ENCODE data around the gene AUH.

Gene AUH

GRCh38 chr9:91341258-91341746 lies 20.4 kb downstream of the AUH start:
- in situ Hi-C loops (cut with MboI; ENCODE audit: low sequenced_read_pairs) = no loop called here

GRCh38 chr9:91340395-91340967 lies 21.2 kb downstream of the AUH start:
- in situ Hi-C loops (cut with MboI; ENCODE audit: low sequenced_read_pairs) = no loop called here

DNA sequence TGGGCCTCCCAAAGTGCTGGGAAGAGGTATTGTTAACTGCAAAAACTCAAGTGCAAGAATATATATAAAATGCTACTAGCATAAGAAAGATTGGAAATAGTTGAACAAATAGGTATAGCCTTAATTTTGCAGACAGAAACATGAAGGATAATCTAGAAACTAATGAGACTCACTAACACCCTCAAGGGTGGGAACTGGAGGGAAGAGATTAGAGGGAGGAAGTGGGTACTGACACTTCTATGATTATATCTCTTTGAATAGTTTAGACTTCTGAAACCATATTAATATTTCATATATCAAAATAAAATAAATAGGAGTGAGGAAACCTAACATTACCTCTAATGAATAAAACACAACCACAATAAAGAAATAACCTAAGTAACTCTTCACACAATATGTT lies 23.0 kb downstream of the AUH start:
- in situ Hi-C loops (cut with MboI; ENCODE audit: low sequenced_read_pairs) = no loop called here

- in situ Hi-C loops (cut with MboI; ENCODE audit: low sequenced_read_pairs) = no loop called here
Observed at GRCh38 chr9:91336786-91337185, 24.9 kb downstream of the AUH start.

- in situ Hi-C loops (cut with MboI; ENCODE audit: low sequenced_read_pairs) = no loop called here
Observed at GRCh38 chr9:91334053-91334452, 27.7 kb downstream of the AUH start.

GRCh38 chr9:91333551-91333950 lies 28.2 kb downstream of the AUH start:
- in situ Hi-C loops (cut with MboI; ENCODE audit: low sequenced_read_pairs) = no loop called here

DNA sequence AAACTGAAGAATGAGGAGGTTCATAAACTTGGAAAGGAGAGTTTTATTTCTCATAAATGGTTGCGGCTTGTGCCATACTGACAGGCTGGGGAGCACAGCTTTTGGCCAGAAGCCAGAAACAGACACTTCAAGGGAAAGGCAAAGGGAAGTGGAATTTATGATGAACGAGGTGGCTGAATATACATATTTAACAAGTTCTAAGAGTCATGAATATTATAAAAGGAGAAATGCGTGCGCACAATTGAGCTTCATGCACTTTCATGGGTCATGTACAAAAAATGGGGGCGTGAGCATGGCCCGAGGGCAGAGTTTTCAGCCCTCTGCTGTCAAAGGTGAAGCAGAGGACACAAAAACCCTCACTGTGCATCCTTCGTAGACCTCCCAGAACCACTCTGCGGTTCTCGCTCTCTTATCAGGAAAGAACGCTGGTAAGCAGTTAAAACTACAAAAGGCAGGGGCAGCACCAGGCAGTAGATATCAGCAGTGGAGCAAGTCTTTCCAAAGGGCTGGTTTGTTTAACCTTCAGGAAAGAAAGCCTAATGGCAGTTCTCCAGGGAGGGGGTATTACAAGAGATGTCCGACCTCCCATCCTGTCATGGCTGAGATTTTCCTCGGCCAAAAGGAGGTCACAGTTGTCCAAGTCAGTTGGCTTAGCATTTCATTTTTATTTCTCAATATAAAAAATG lies 29.0 kb downstream of the AUH start:
- in situ Hi-C loops (cut with MboI; ENCODE audit: low sequenced_read_pairs) = no loop called here

- in situ Hi-C loops (cut with MboI; ENCODE audit: low sequenced_read_pairs) = no loop called here
Observed at GRCh38 chr9:91331849-91332248, 29.9 kb downstream of the AUH start.

DNA sequence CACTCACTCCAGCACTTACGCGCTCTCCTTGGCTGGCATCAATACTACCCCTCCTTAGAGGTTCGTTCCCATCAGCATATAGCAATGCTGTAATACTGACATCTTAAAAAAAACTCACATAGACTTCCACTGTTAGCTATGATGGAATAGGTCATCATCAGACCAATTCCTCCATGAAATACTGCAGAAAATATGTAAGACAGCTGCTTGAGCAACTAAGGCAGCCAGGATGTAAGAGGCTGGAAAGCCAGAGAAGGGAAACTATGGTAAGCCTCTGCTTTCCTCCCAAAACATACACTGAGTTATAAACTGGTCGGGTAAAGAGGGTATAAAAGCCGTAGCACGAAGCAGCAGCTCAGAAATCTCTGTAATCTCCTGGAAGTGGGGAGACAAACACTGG lies 33.5 kb downstream of the AUH start:
- in situ Hi-C loops (cut with MboI; ENCODE audit: low sequenced_read_pairs) = no loop called here

DNA sequence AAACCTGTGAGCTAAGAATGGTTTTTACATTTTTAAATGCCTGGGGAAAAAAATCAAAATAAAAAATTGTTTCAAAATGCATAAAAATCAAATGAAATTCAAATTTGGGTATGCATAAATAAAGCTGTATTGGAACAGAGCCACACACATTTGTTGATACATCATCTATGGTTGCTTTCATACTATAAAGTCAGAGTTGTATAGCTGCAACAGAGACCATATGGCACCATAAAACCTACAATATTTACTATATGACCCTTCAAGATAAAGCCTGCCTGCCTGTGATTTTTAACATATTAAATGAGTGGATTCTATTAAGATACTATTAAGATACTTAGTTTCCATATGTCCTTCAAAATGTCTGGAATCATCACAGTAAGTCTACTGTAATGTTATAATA lies 40.0 kb downstream of the AUH start:
- in situ Hi-C loops (cut with MboI; ENCODE audit: low sequenced_read_pairs) = no loop called here

GRCh38 chr9:91320299-91320698 lies 41.4 kb downstream of the AUH start:
- in situ Hi-C loops (cut with MboI; ENCODE audit: low sequenced_read_pairs) = no loop called here

DNA sequence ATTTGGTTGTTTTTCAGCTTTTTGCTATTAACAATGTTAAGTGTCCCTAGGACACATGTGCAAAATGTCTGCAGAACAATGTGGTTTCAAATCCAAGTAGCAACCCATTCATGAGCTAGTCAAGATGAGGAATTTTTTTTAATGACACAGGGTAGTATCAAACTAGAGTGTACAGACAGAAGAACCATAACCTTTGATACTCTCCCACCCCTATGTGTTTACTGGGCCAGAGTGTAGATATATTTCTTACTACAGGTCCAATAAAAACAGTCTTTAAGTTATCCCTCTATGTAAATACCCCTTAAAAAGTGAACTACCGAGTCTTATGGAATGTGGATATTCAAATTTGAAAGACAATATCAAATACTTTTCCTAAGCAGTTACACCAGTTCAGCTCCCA lies 45.6 kb downstream of the AUH start:
- in situ Hi-C loops (cut with MboI; ENCODE audit: low sequenced_read_pairs) = no loop called here

- in situ Hi-C loops (cut with MboI; ENCODE audit: low sequenced_read_pairs) = no loop called here
Observed at GRCh38 chr9:91315191-91315590, 46.5 kb downstream of the AUH start.

DNA sequence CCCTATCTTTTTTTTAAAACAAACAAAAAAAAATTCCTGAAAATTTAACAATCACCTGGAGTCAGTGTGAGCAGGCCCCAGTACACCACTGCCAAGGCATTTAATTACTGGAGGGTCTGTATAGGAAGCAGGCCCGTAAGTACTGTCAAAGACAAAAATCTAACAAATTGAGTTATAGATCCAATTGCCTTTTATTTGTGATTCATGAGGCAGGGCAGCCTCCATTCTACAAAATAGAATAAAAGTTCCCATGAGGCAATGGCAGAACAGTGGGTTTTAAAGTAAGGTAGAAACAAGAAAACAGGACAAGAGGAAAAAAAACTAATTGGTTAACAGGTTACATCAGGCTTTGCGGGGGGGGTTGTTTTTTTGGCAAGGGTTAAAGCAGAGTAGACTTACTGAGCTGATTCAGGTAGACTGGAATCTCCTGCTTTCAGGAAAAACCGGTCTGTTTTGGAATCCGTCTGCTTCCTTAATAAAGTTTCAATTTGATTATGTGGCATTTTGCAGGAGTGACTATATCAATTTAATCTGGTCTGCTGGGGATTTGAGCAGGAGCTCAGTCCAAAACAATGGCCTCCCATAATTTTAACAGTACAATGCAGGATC lies 48.9 kb downstream of the AUH start:
- in situ Hi-C loops (cut with MboI; ENCODE audit: low sequenced_read_pairs) = no loop called here

GRCh38 chr9:91310037-91310436 lies 51.7 kb downstream of the AUH start:
- in situ Hi-C loops (cut with MboI; ENCODE audit: low sequenced_read_pairs) = no loop called here

- in situ Hi-C loops (cut with MboI; ENCODE audit: low sequenced_read_pairs) = no loop called here
Observed at GRCh38 chr9:91308191-91308590, 53.5 kb downstream of the AUH start.

DNA sequence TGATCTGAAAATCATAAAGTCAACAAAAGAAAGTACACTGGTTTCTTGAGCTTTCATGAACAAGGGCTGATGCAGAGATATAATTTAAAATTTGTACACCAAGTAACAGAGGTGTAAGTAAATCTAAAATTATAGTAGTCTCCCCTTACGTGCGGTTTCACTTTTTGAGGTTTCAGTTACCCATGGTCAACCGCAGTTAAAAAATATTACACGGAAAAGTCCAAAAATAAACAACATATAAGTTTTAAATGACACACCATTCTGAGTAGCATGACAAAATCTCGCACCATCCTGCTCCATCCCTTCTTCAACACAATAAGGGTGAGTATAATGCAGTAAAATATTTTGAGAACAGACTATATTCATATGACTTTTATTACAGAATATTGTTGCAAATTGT lies 54.4 kb downstream of the AUH start:
- in situ Hi-C loops (cut with MboI; ENCODE audit: low sequenced_read_pairs) = no loop called here

DNA sequence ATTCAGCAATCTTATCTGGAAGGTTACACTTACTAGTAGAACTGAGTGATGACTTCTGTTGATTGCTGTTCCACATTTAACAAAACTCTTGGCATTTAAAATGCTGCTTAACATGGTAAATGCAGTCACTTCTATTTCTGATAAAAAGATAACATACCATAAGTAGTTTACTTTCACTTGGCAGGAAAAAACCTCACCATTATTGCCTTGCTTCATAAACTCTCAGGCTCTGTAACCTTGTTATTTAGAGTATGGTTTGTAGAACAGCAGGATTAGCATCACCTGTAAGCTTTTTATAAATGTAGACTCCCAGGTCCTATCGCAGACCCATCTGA lies 55.5 kb downstream of the AUH start:
- in situ Hi-C loops (cut with MboI; ENCODE audit: low sequenced_read_pairs) = no loop called here

- in situ Hi-C loops (cut with MboI; ENCODE audit: low sequenced_read_pairs) = no loop called here
Observed at GRCh38 chr9:91305596-91306295, 56.0 kb downstream of the AUH start.

GRCh38 chr9:91303741-91304415 lies 57.8 kb downstream of the AUH start:
- in situ Hi-C loops (cut with MboI; ENCODE audit: low sequenced_read_pairs) = no loop called here

DNA sequence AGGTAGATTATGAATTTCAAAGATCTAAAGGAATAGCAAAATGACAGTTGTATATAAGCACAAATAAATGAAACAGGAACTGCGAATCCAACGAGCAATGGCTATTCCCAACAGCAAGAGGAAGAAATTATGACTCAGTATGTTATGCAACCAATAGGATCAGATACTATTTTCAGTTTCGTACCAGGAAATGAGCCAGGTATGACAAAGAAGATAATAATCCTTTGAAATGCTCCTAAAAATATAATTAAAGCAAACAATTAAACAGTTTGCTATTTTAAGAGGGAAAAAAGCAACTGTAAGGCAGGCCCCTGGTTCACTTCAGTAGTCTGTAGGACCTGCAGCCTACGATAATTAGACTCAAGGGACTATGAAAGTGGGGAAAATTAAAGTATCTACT lies 58.9 kb downstream of the AUH start:
- in situ Hi-C loops (cut with MboI; ENCODE audit: low sequenced_read_pairs) = no loop called here

Data from HL-60/S4 treated with phorbol 12-myristate 13-acetate at 8.2 ng/mL for 4 days and 3 days (cell line).